MCF 10A (cell line): ENCODE data around the gene HTR2B. TPM values are rescaled to one million over a fixed set of nuclear protein-coding genes. Genes with fewer than 3 reads are reported as not detected.

Experiments
- BruUV-seq: library from RNA; stranded (reverse); fragments of 400-500 nt; replicated peaks from 2 replicates; lab custom pipeline; 2021; lab: Mats Ljungman, UMichigan
- CTCF ChIA-PET: fragments of 300-600 bp; sonication (Branson Sonifier 250); formaldehyde crosslinking; extraction: SDS; loops from one replicate; lab custom pipeline; 2021; ENCODE audit warnings: antibody characterized with exemption, inconsistent platforms; lab: Yijun Ruan, JAX
- POLR2A ChIA-PET: fragments of 300-600, 350-650 bp; sonication (Branson Sonifier 250); formaldehyde crosslinking; extraction: SDS; loops from one replicate; lab custom pipeline; 2020; ENCODE audit warnings: antibody characterized with exemption, inconsistent platforms; lab: Yijun Ruan, JAX
- DNase-seq: peaks from one replicate; pipeline ENCODE4 v3.0.0-alpha.2; 2018; ENCODE audit not compliant: unreplicated experiment
- H3K27ac Mint-ChIP-seq: one replicate; pipeline ENCODE4 v1.8.0; 2022; ENCODE audit warnings: mild to moderate bottlenecking, low read depth, mixed read lengths; ENCODE audit not compliant: unreplicated experiment
- H3K27me3 Mint-ChIP-seq: one replicate; pipeline ENCODE4 v1.8.0; 2022; ENCODE audit warnings: mixed read lengths; ENCODE audit not compliant: insufficient read depth, unreplicated experiment
- H3K36me3 Mint-ChIP-seq: one replicate; pipeline ENCODE4 v1.8.0; 2022; ENCODE audit warnings: mild to moderate bottlenecking, moderate library complexity, mixed read lengths; ENCODE audit not compliant: insufficient read depth, unreplicated experiment
- H3K4me1 Mint-ChIP-seq: one replicate; pipeline ENCODE4 v1.8.0; 2022; ENCODE audit warnings: mixed read lengths; ENCODE audit not compliant: insufficient read depth, unreplicated experiment
- H3K4me3 Mint-ChIP-seq: one replicate; pipeline ENCODE4 v1.8.0; 2022; ENCODE audit warnings: mild to moderate bottlenecking, moderate library complexity, mixed read lengths; ENCODE audit not compliant: unreplicated experiment
- H3K9me3 Mint-ChIP-seq: one replicate; pipeline ENCODE4 v1.8.0; 2022; ENCODE audit warnings: mixed read lengths; ENCODE audit not compliant: unreplicated experiment
- intact Hi-C: fragments of 100-400 bp; cut with micrococcal nuclease; formaldehyde crosslinking; loops from 2 replicates; pipeline ENCODE4 v1.14.1; 2022
- total RNA-seq: library from RNA; stranded (reverse); gene quantifications from 2 replicates; pipeline ENCODE4 v1.2.3, GENCODE V29; 2022
- TF ChIP-seq, protein P1 (sequence below): fragments of 200-600 bp; IDR thresholded peaks from one replicate; pipeline ENCODE4 v1.8.0; 2022; ENCODE audit warnings: antibody characterized with exemption, mild to moderate bottlenecking; ENCODE audit not compliant: unreplicated experiment

The HTR2B gene
- total RNA-seq, 1 experiment from 2014 or later: not detected

DNA sequence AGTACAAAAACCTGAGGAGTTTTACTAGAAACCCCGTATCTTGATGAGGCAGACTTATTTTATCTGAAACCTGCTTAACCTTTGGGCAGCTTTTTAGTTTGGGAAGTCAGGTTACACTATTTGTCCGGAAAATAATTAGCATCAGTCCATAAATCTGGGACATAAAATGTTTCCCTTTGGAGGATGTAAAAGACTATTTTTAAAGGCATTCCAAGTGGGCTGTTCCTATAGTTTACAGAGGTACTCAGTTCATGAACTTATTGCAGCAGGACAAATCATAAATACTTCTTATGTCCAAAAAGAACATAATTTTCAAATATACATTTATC, 6.3 kb downstream of the HTR2B start:
- H3K27ac Mint-ChIP-seq: peak overlapping the region; percentile 31
- CTCF ChIA-PET: no interaction called here
- no peaks in the 10 kb centered on the region for H3K4me1 Mint-ChIP-seq
- POLR2A ChIA-PET: interaction anchor here (1.0 kb wide), 1 partner anchor 11 kb away, joined by 4 read pairs; no protein-coding TSS in a partner anchor
- no peak overlapping the region for H3K4me3 Mint-ChIP-seq
- TF ChIP-seq, protein P1, sequence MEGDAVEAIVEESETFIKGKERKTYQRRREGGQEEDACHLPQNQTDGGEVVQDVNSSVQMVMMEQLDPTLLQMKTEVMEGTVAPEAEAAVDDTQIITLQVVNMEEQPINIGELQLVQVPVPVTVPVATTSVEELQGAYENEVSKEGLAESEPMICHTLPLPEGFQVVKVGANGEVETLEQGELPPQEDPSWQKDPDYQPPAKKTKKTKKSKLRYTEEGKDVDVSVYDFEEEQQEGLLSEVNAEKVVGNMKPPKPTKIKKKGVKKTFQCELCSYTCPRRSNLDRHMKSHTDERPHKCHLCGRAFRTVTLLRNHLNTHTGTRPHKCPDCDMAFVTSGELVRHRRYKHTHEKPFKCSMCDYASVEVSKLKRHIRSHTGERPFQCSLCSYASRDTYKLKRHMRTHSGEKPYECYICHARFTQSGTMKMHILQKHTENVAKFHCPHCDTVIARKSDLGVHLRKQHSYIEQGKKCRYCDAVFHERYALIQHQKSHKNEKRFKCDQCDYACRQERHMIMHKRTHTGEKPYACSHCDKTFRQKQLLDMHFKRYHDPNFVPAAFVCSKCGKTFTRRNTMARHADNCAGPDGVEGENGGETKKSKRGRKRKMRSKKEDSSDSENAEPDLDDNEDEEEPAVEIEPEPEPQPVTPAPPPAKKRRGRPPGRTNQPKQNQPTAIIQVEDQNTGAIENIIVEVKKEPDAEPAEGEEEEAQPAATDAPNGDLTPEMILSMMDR: no peak
- no peaks in the 10 kb centered on the region for H3K9me3 Mint-ChIP-seq
- no peak for DNase-seq
- intact Hi-C loops: no loop called here
- no peaks in the 10 kb centered on the region for H3K27me3 Mint-ChIP-seq
- BruUV-seq: no TSS peak
- peaks cover 20% of the 10 kb centered on the region for H3K36me3 Mint-ChIP-seq

DNA sequence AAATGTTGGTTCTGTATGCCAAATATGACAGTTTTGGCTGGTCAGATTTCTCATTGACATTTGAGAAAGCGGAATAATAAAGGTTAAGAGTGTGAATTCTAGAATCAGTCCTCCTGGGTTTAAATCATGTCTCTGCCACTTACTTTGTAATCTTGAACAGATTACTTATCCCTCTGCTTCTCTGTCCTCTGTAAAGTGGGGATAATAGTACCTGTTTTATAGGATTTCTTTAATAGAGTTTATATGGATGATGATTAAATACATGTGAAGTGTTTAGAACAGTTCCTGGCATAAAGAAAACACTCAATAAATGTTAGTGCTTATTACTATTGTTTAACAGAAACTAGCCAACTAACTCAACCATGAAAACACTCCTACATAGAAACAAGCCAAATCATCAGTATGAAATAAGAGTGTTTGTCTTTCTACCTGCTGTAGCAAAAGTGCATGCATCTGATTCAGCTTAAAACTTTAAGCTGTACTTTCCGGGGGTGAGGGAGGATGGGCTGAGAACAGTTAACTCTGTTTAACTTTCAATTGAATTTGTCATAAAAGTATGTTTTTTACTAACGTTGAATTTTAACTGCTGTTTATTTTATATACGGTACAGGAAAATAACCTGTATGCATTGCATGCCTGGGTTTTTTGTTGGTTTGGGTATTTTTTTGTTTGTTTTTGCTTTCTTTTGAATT, 6.8 kb downstream of the HTR2B start:
- no peak for DNase-seq
- H3K36me3 Mint-ChIP-seq: peaks cover 25% of the 10 kb centered on the region
- H3K27ac Mint-ChIP-seq: peak overlapping the region; percentile 31
- no peaks in the 10 kb centered on the region for H3K27me3 Mint-ChIP-seq
- TF ChIP-seq, protein P1: no peak
- intact Hi-C loops: no loop called here
- no peaks in the 10 kb centered on the region for H3K9me3 Mint-ChIP-seq
- BruUV-seq: no TSS peak
- no peak overlapping the region for H3K4me3 Mint-ChIP-seq
- POLR2A ChIA-PET: interaction anchor here (1.0 kb wide), 1 partner anchor 10 kb away, joined by 4 read pairs; no protein-coding TSS in a partner anchor
- CTCF ChIA-PET: no interaction called here
- no peaks in the 10 kb centered on the region for H3K4me1 Mint-ChIP-seq

GRCh38 chr2:231117148-231117547, 7.7 kb downstream of the HTR2B start:
- Mint-ChIP-seq H3K27me3 (no peaks in the 10 kb centered on the region), H3K36me3 (peaks cover 30% of the 10 kb centered on the region), H3K9me3 (no peaks in the 10 kb centered on the region), H3K4me3 (no peak overlapping the region), H3K27ac (no peak overlapping the region), H3K4me1 (peaks cover 3% of the 10 kb centered on the region)
- BruUV-seq: no TSS peak
- CTCF ChIA-PET: no interaction called here
- POLR2A ChIA-PET: no interaction called here
- TF ChIP-seq, protein P1: no peak
- intact Hi-C loops: no loop called here
- no peak for DNase-seq

GRCh38 chr2:231115651-231116050, 9.2 kb downstream of the HTR2B start:
- TF ChIP-seq, protein P1: no peak
- no peaks in the 10 kb centered on the region for H3K9me3 Mint-ChIP-seq
- H3K4me3 Mint-ChIP-seq: no peak overlapping the region
- H3K4me1 Mint-ChIP-seq: peaks cover 14% of the 10 kb centered on the region
- no peak overlapping the region for H3K27ac Mint-ChIP-seq
- BruUV-seq: no TSS peak
- intact Hi-C loops: no loop called here
- H3K36me3 Mint-ChIP-seq: peaks cover 34% of the 10 kb centered on the region
- H3K27me3 Mint-ChIP-seq: no peaks in the 10 kb centered on the region
- DNase-seq: no peak
- ChIA-PET CTCF (no interaction called here), POLR2A (interaction anchor here (0.7 to 0.9 kb wide), 2 partner anchors 58 to 143 kb away, joined by 3 to 4 read pairs; no protein-coding TSS in a partner anchor)
